ENCODE data around the gene EDEM1. TPM values are rescaled to one million over a fixed set of nuclear protein-coding genes. Genes with fewer than 3 reads are reported as not detected.
A peak's percentile ranks its signal among the peaks of the same experiment; 100 is the strongest.

EDEM1 gene
- total and polyA plus RNA-seq, 8 donors = 6.0 to 37.9 (median 28.0) TPM

- Histone ChIP-seq H3K27ac (peak overlapping the region; percentile 46 to 98 (median 66)), H3K36me3 (peaks cover 0 to 4% (median 0%) of the 10 kb centered on the region in 3 donors), H3K27me3 (no peaks in the 10 kb centered on the region), H3K4me3 (peak overlapping the region; percentile 2 to 95 (median 69)), H3K9me3 (no peaks in the 10 kb centered on the region), H3K4me1 (peaks cover 0 to 37% (median 10%) of the 10 kb centered on the region in 3 donors)
- ATAC-seq (peak in 1 of 4 donors; percentile 15), FAIRE-seq (no peak), DNase-seq (no peak)
- intact Hi-C loops (cut with DNase I) = loop anchor here in 1 of 3 donors (10.0 kb wide), 1 partner anchor 62 kb away; the partner anchor contains the start of gene ARL8B
- 2 to 5% methylated on average over 8 of the region's 8 CpGs for WGBS, 2 donors
- TF ChIP-seq, protein P1, sequence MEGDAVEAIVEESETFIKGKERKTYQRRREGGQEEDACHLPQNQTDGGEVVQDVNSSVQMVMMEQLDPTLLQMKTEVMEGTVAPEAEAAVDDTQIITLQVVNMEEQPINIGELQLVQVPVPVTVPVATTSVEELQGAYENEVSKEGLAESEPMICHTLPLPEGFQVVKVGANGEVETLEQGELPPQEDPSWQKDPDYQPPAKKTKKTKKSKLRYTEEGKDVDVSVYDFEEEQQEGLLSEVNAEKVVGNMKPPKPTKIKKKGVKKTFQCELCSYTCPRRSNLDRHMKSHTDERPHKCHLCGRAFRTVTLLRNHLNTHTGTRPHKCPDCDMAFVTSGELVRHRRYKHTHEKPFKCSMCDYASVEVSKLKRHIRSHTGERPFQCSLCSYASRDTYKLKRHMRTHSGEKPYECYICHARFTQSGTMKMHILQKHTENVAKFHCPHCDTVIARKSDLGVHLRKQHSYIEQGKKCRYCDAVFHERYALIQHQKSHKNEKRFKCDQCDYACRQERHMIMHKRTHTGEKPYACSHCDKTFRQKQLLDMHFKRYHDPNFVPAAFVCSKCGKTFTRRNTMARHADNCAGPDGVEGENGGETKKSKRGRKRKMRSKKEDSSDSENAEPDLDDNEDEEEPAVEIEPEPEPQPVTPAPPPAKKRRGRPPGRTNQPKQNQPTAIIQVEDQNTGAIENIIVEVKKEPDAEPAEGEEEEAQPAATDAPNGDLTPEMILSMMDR (IDR thresholded peaks at IDR 0.05) = no peak
Observed at GRCh38 chr3:5186858-5187155, 700 bp upstream of the EDEM1 start.

DNA sequence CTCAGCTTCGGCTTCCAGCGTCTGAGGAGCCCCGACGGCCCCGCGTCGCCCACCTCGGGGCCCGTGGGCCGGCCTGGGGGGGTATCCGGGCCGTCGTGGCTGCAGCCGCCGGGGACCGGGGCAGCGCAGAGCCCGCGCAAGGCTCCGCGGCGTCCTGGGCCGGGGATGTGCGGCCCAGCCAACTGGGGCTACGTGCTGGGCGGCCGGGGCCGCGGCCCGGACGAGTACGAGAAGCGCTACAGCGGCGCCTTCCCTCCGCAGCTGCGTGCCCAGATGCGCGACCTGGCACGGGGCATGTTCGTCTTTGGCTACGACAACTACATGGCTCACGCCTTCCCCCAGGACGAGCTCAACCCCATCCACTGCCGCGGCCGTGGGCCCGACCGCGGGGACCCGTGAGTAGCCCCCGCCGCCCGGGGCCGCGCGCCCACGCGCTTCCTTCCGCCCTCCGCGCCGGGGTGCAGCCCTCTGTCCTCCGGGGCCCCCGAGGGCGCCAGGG, 462 bp downstream of the EDEM1 start:
- DNase-seq = peak; percentile 29 to 85 (median 62)
- Histone ChIP-seq H3K27ac (peak overlapping the region; percentile 95 to 99 (median 97)), H3K4me1 (peaks cover 0 to 44% (median 16%) of the 10 kb centered on the region in 3 donors), H3K36me3 (no peaks in the 10 kb centered on the region), H3K27me3 (no peaks in the 10 kb centered on the region), H3K4me3 (peak overlapping the region; percentile 61 to 99 (median 94)), H3K9me3 (no peaks in the 10 kb centered on the region)
- TF ChIP-seq, protein P1 (IDR thresholded peaks at IDR 0.05) = no peak
- 0 to 1% methylated on average over 35 to 66 of the region's 66 CpGs for WGBS, 2 donors
- FAIRE-seq = no peak
- peak; percentile 20 to 64 (median 44) for ATAC-seq
- intact Hi-C loops (cut with DNase I) = loop anchor here in 1 of 3 donors (10.0 kb wide), 1 partner anchor 63 kb away; the partner anchor contains the start of gene ARL8B

GRCh38 chr3:5188419-5189221, 1.1 kb downstream of the EDEM1 start:
- FAIRE-seq (no peak), DNase-seq (peak in 5 of 6 donors; percentile 38 to 59 (median 45)), ATAC-seq (peak; percentile 7 to 24 (median 13))
- WGBS, 2 donors = 1% methylated on average over 25 to 26 of the region's 26 CpGs
- Histone ChIP-seq H3K27me3 (no peaks in the 10 kb centered on the region), H3K27ac (peak overlapping the region; percentile 95 to 99 (median 97)), H3K9me3 (no peaks in the 10 kb centered on the region), H3K36me3 (no peaks in the 10 kb centered on the region), H3K4me1 (peaks cover 0 to 44% (median 16%) of the 10 kb centered on the region in 3 donors), H3K4me3 (peak overlapping the region; percentile 61 to 99 (median 94))
- intact Hi-C loops (cut with DNase I) = loop anchor here in 1 of 3 donors (10.0 kb wide), 1 partner anchor 64 kb away; the partner anchor contains the start of gene ARL8B
- TF ChIP-seq, protein P1 (IDR thresholded peaks at IDR 0.05) = no peak

DNA sequence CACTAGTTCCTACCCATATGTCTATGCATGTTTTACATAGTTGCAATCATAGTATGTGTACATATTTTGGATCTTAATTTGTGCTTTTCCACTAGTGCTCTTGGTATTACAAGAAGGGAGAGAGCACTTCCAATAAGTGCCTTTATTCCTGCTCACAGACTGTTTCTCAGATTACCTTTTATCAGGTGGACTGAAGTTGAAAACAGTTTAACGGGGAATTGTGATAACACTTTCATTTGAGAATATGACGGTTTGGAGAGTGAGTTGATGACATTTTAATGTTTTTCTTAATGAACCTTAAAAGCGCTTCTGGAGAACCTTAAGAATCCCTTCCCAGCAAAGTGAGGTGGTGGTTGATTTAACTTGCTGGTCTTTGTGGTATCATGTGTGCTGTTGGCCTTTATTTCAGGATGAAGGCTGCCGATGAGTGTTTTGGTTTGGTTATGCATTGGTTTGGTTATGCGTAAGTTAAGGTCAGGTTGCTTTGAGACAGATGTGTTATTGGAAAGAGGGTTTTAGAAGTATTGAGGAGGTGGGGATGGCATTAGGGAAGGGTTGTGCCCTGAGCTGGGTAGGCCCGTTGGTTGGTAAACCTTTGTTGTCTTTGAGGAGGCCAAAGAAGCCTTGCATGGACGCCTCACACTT, 2.8 kb downstream of the EDEM1 start:
- WGBS, 2 donors = 43 to 54% methylated on average over 7 of the region's 7 CpGs
- Histone ChIP-seq H3K4me3 (peak overlapping the region in 2 of 4 donors; percentile 93 to 95), H3K4me1 (peaks cover 15 to 48% (median 16%) of the 10 kb centered on the region in 3 donors), H3K9me3 (no peaks in the 10 kb centered on the region), H3K36me3 (no peaks in the 10 kb centered on the region), H3K27me3 (no peaks in the 10 kb centered on the region), H3K27ac (no peak overlapping the region)
- ATAC-seq (no peak), DNase-seq (no peak), FAIRE-seq (no peak)
- TF ChIP-seq, protein P1 (IDR thresholded peaks at IDR 0.05) = no peak
- intact Hi-C loops (cut with DNase I) = no loop called here

Data from pancreas (tissue), 10 donors.